Smooth muscle cell (in vitro differentiated cells): Measurements from ENCODE around the gene VAT1L. TPM values are rescaled to one million over a fixed set of nuclear protein-coding genes. Genes with fewer than 3 reads are reported as not detected.

Experiments
- DNase-seq: peaks from one replicate; lab custom pipeline; 2025; ENCODE audit not compliant: unreplicated experiment; lab: John Stamatoyannopoulos, UW
- H2AFZ ChIP-seq: fragments of 200-600 bp; sonication (generic); 2 replicates; pipeline ENCODE4 v1.6.0; 2016; ENCODE audit warnings: antibody characterized with exemption, low read depth, mild to moderate bottlenecking
- H3F3A ChIP-seq: fragments of 200-600 bp; sonication (generic); 2 replicates; pipeline ENCODE4 v1.6.0; 2017; ENCODE audit warnings: antibody characterized with exemption, low read depth
- H3K27ac ChIP-seq: fragments of 200-600 bp; sonication (generic); 2 replicates; pipeline ENCODE4 v1.5.1; 2016; ENCODE audit warnings: low read depth, mild to moderate bottlenecking
- H3K27me3 ChIP-seq: fragments of 200-600 bp; sonication (generic); 2 replicates; pipeline ENCODE4 v1.6.1; 2016; ENCODE audit warnings: low read depth, mild to moderate bottlenecking
- H3K36me3 ChIP-seq: fragments of 200-600 bp; sonication (generic); 2 replicates; pipeline ENCODE4 v1.5.1; 2016; ENCODE audit warnings: low read depth
- H3K4me1 ChIP-seq: fragments of 200-600 bp; sonication (generic); 2 replicates; pipeline ENCODE4 v1.5.1; 2016; ENCODE audit warnings: low read depth
- H3K4me2 ChIP-seq: fragments of 200-600 bp; sonication (generic); 2 replicates; pipeline ENCODE4 v1.6.0; 2016; ENCODE audit warnings: mild to moderate bottlenecking
- H3K4me3 ChIP-seq: fragments of 200-600 bp; sonication (generic); 2 replicates; pipeline ENCODE4 v1.5.1; 2016; ENCODE audit warnings: mild to moderate bottlenecking
- H3K79me2 ChIP-seq: fragments of 200-600 bp; sonication (generic); 2 replicates; pipeline ENCODE4 v1.6.0; 2016; ENCODE audit warnings: low read depth, mild to moderate bottlenecking
- H3K9ac ChIP-seq: fragments of 200-600 bp; sonication (generic); 2 replicates; pipeline ENCODE4 v1.6.0; 2016; ENCODE audit warnings: low read depth
- H3K9me3 ChIP-seq: fragments of 200-600 bp; sonication (generic); replicated peaks from 2 replicates; pipeline ENCODE4 v1.5.1; 2016; ENCODE audit warnings: low read depth
- H4K20me1 ChIP-seq: fragments of 200-600 bp; sonication (generic); 2 replicates; pipeline ENCODE4 v1.6.0; 2016; ENCODE audit warnings: low read depth
- CTCF ChIP-seq: fragments of 200-600 bp; sonication (generic); IDR thresholded peaks from 2 replicates; pipeline ENCODE4 v1.5.1; 2017; ENCODE audit warnings: borderline replicate concordance, mild to moderate bottlenecking, antibody characterized with exemption; ENCODE audit not compliant: insufficient read depth, poor library complexity, severe bottlenecking
- WGBS: methylation state at CpG from one replicate; pipeline ENCODE4 v1.1.7; 2016; ENCODE audit warnings: low lambda C conversion rate; 5-methylcytosine and 5-hydroxymethylcytosine counted together
- polyA plus RNA-seq: library from polyadenylated mRNA; unstranded; fragments of >200 nt; fragmentation: Nextera tagmentation; extraction: Ambion mirVana; gene quantifications from 2 replicates; pipeline ENCODE4 v1.2.1, GENCODE V29; 2016
- total RNA-seq: library from RNA; depleted of rRNA; stranded (reverse); fragments of >200 nt; gene quantifications from 2 replicates; pipeline ENCODE4 v1.2.3, GENCODE V29; 2014

Gene VAT1L
- total and polyA plus RNA-seq, 2 experiments from 2014 or later, result 4.0 to 5.4 TPM

DNA sequence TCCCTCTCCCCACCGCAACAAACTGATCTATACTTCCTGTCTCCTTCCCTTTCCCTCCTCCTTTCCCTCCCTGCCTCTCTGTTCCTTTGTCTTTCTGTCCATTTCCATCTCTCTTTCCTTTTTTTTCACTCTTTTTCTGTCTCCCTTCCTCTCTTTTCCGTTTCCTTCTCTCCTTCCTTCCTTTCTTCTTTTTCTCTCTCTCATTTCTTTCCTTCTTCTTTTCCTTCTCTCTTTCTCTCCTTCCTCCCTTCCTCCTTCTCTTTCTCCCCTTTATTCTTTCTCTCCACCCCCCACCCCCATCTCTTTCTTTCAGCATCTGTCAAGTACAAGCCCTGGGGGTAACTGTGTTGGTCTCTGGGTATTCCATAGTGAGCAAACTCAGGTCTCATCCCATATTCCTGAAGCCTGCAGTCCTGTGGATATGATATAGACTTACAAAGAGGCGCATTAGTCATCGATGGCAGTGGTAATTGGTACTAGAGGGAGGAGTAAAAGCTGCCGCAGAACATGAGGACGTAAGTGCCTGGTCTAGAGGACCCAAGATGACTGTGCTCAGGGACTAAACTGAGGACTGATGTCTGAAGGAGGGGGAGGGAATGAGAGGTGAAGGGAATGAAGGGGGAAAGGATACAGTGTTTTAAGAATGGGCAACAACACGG is 50.4 kb downstream of the VAT1L start:
- no peak overlapping the region for H3K27ac ChIP-seq
- no peak for TF ChIP-seq CTCF
- no peaks in the 10 kb centered on the region for H3K36me3 ChIP-seq
- no peaks in the 10 kb centered on the region for H3K9me3 ChIP-seq
- H3K4me1 ChIP-seq, result peaks cover 13% of the 10 kb centered on the region
- H3F3A ChIP-seq, result peaks cover 6% of the 10 kb centered on the region
- no peak overlapping the region for H3K4me3 ChIP-seq
- no peaks in the 10 kb centered on the region for H3K27me3 ChIP-seq
- H3K4me2 ChIP-seq, result no peak overlapping the region
- H3K9ac ChIP-seq, result no peak overlapping the region
- no peaks in the 10 kb centered on the region for H3K79me2 ChIP-seq
- H4K20me1 ChIP-seq, result no peaks in the 10 kb centered on the region
- no peak for DNase-seq
- 77% methylated on average over 7 of the region's 7 CpGs for WGBS
- no peak overlapping the region for H2AFZ ChIP-seq

DNA sequence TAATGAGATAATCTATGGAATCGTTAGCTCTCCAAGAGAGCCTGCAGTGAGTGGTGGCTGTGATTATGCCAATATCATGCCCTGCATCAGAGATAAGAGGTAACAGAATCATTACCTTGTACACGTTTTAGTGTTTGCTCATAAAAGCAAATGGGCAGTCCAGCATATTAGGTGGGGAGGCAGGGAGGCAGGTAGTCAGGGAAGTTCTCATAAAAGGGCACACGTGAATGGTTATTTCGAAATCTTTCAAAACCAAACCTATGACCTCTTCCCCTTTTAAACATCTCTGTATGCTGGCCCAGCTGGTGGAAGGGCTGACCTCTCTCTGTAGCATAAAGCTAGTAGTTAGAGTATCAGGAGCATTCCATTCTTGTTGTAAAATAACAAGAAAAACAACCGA is 51.7 kb downstream of the VAT1L start:
- Histone ChIP-seq H3K27ac (no peak overlapping the region), H3K9ac (no peak overlapping the region), H3K79me2 (no peaks in the 10 kb centered on the region), H3K4me1 (peaks cover 17% of the 10 kb centered on the region), H3K27me3 (no peaks in the 10 kb centered on the region), H2AFZ (no peak overlapping the region), H3K4me2 (no peak overlapping the region), H3F3A (no peaks in the 10 kb centered on the region), H3K4me3 (no peak overlapping the region), H3K36me3 (no peaks in the 10 kb centered on the region), H3K9me3 (no peaks in the 10 kb centered on the region), H4K20me1 (no peaks in the 10 kb centered on the region)
- DNase-seq, result no peak
- 88% methylated on average over 5 of the region's 5 CpGs for WGBS
- TF ChIP-seq CTCF, result no peak

DNA sequence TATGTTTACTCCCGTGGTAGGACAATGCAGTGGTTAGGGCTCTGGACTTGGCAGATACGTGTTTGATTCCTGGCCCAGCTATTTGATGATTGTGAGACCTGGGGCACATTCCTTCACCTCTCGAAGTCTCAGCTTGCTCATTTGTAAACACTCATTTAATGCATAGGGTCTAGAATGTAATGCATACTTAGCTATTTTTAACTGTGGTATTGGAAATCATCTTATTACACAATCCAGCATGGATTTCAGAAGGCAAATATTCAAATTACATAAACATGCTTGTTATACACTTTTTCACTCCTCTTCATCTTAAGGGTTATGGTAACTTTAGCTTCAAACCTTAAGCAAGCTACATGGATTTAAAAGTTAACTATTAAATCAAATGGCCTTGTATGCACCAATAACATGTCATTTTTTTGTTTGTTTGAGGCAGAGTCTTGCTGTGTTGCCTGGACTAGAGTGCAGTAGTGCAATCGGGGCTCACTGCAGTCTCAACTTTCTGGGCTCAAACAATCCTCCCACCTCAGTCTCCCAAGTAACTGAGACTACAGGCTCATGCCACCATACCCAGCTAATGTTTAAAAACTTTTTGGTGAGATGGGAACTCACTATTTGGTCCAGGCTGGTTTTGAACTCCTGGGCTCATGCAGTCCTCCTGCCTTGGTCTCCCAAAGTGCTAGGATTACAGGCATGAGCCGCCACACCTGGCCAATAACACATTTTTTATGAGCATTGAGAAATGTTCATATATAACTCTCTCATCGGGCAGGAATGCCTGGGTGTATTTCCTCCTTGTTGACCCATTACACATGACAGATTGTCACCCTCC is 52.5 kb downstream of the VAT1L start:
- Histone ChIP-seq H3K27ac (no peak overlapping the region), H3F3A (no peaks in the 10 kb centered on the region)

More for the DNA sequence above, 52.5 kb downstream of the VAT1L start:
- no peak for TF ChIP-seq CTCF
- Histone ChIP-seq H3K36me3 (no peaks in the 10 kb centered on the region), H3K9ac (no peak overlapping the region), H3K4me3 (no peak overlapping the region), H3K4me2 (no peak overlapping the region), H4K20me1 (no peaks in the 10 kb centered on the region), H3K4me1 (peaks cover 22% of the 10 kb centered on the region), H3K27me3 (no peaks in the 10 kb centered on the region), H2AFZ (no peak overlapping the region), H3K79me2 (no peaks in the 10 kb centered on the region), H3K9me3 (no peaks in the 10 kb centered on the region)
- no peak for DNase-seq
- WGBS, result 83% methylated on average over 6 of the region's 6 CpGs
